A673 (cell line): ENCODE results near the gene IGSF21. TPM values are rescaled to one million over a fixed set of nuclear protein-coding genes. Genes with fewer than 3 reads are reported as not detected.

Source experiments
- BruUV-seq: library from RNA; stranded (reverse); fragments of 400-500 nt; replicated peaks from 2 replicates; lab custom pipeline; 2021; lab: Mats Ljungman, UMichigan
- CTCF ChIA-PET: fragments of 300-600 bp; sonication (Branson Sonifier 250); formaldehyde crosslinking; loops from one replicate; lab custom pipeline; 2022; ENCODE audit warnings: antibody characterized with exemption; lab: Charles Lee
- POLR2A ChIA-PET: fragments of 300-600 bp; sonication (Branson Sonifier 250); formaldehyde crosslinking; loops from one replicate; lab custom pipeline; 2022; ENCODE audit warnings: antibody characterized with exemption; ENCODE audit not compliant: low non-redundant PET; lab: Charles Lee
- DNase-seq: peaks from one replicate; pipeline ENCODE4 v3.0.0-alpha.2; 2015; ENCODE audit warnings: low spot score
- H3K27ac ChIP-seq: fragments of 200-600 bp; sonication (generic); 2 replicates; pipeline ENCODE4 v1.5.1; 2016; ENCODE audit warnings: mixed run types, low read depth, mild to moderate bottlenecking, mixed read lengths, antibody characterized with exemption, low read length; ENCODE audit not compliant: poor library complexity, severe bottlenecking
- H3K27me3 ChIP-seq: fragments of 200-600 bp; sonication (generic); replicated peaks from 2 replicates; pipeline ENCODE4 v1.6.1; 2017; ENCODE audit warnings: mixed run types, low read depth, mild to moderate bottlenecking, mixed read lengths, antibody characterized with exemption, low read length; ENCODE audit not compliant: insufficient read depth, poor library complexity
- H3K36me3 ChIP-seq: fragments of 200-600 bp; sonication (generic); 2 replicates; pipeline ENCODE4 v1.6.1; 2016; ENCODE audit warnings: mixed run types, mild to moderate bottlenecking, mixed read lengths, antibody characterized with exemption, low read length; ENCODE audit not compliant: insufficient read depth, poor library complexity, severe bottlenecking
- H3K4me1 ChIP-seq: fragments of 200-600 bp; sonication (generic); 2 replicates; pipeline ENCODE4 v1.6.1; 2017; ENCODE audit warnings: mixed run types, mild to moderate bottlenecking, mixed read lengths, antibody characterized with exemption, low read length; ENCODE audit not compliant: insufficient read depth, poor library complexity, severe bottlenecking
- H3K4me3 ChIP-seq: fragments of 200-600 bp; sonication (generic); 2 replicates; pipeline ENCODE4 v1.5.1; 2016; ENCODE audit warnings: low read depth, mixed run types, mild to moderate bottlenecking, mixed read lengths, low read length; ENCODE audit not compliant: poor library complexity, severe bottlenecking
- H3K9me3 ChIP-seq: fragments of 200-600 bp; sonication (generic); 2 replicates; pipeline ENCODE4 v1.6.1; 2016; ENCODE audit warnings: mixed run types, low read depth, mild to moderate bottlenecking, mixed read lengths, antibody characterized with exemption, low read length; ENCODE audit not compliant: poor library complexity, severe bottlenecking
- CTCF ChIP-seq: fragments of 300-800, 200-600 bp; sonication (generic); conservative IDR thresholded peaks from 2 replicates; pipeline ENCODE4 v1.5.1; 2017; ENCODE audit warnings: low read depth, mild to moderate bottlenecking, antibody characterized with exemption, low read length, moderate library complexity, mixed read lengths
- EZH2 ChIP-seq: fragments of 200-600 bp; sonication (generic); IDR thresholded peaks from 2 replicates; pipeline ENCODE4 v1.6.1; 2017; ENCODE audit warnings: borderline replicate concordance, low read depth, mild to moderate bottlenecking, mixed read lengths, antibody characterized with exemption, low read length; ENCODE audit not compliant: poor library complexity, severe bottlenecking
- intact Hi-C: fragments of 100-400 bp; cut with micrococcal nuclease; formaldehyde crosslinking; loops from one replicate; pipeline ENCODE4 v1.10.0; 2022; ENCODE audit not compliant: unreplicated experiment
- total RNA-seq: library from RNA; stranded (reverse); gene quantifications from 2 replicates; pipeline ENCODE4 v1.2.3, GENCODE V29; 2021

The IGSF21 gene
- total RNA-seq, 1 experiment from 2014 or later, result 3.2 TPM

- TF ChIP-seq EZH2 (no peak), CTCF (no peak)
- H3K4me1 ChIP-seq, result no peaks in the 10 kb centered on the region
- H3K36me3 ChIP-seq, result no peaks in the 10 kb centered on the region
- intact Hi-C loops, result no loop called here
- H3K27me3 ChIP-seq, result no peaks in the 10 kb centered on the region
- H3K9me3 ChIP-seq, result no peaks in the 10 kb centered on the region
- no peak for DNase-seq
- H3K27ac ChIP-seq, result no peak overlapping the region
- POLR2A ChIA-PET, result no interaction called here
- BruUV-seq, result no TSS peak
- H3K4me3 ChIP-seq, result no peak overlapping the region
- CTCF ChIA-PET, result no interaction called here
These were observed 85.4 kb downstream of the IGSF21 start for GRCh38 chr1:18192974-18193373.

- DNase-seq, result no peak
- Histone ChIP-seq H3K27ac (no peak overlapping the region), H3K36me3 (no peaks in the 10 kb centered on the region), H3K4me3 (no peak overlapping the region), H3K27me3 (no peaks in the 10 kb centered on the region), H3K9me3 (no peaks in the 10 kb centered on the region), H3K4me1 (no peaks in the 10 kb centered on the region)
- TF ChIP-seq EZH2, result no peak
- TF ChIP-seq CTCF, result no peak
- BruUV-seq, result no TSS peak
- intact Hi-C loops, result no loop called here
- POLR2A ChIA-PET, result no interaction called here
- CTCF ChIA-PET, result no interaction called here
These were observed 89.7 kb downstream of the IGSF21 start for GRCh38 chr1:18197299-18197698.

- H3K4me1 ChIP-seq, result no peaks in the 10 kb centered on the region
- POLR2A ChIA-PET, result no interaction called here
- no peaks in the 10 kb centered on the region for H3K36me3 ChIP-seq
- BruUV-seq, result no TSS peak
- DNase-seq, result no peak
- CTCF ChIA-PET, result no interaction called here
- intact Hi-C loops, result no loop called here
- H3K27me3 ChIP-seq, result no peaks in the 10 kb centered on the region
- no peak overlapping the region for H3K27ac ChIP-seq
- H3K9me3 ChIP-seq, result no peaks in the 10 kb centered on the region
- H3K4me3 ChIP-seq, result no peak overlapping the region
- TF ChIP-seq CTCF (no peak), EZH2 (no peak)
These were observed 90.7 kb downstream of the IGSF21 start for GRCh38 chr1:18198260-18198659.
